Measurements from ENCODE around the gene SLC22A23.

Gene SLC22A23

GRCh38 chr6:3415490-3415889 lies 41.4 kb downstream of the SLC22A23 start:
- H3K4me1 ChIP-seq (ENCODE audit: insufficient read depth, low read length) = no peaks in the 10 kb centered on the region
- no peak overlapping the region for H3K27ac ChIP-seq (ENCODE audit: low read length)
- H3K9me3 ChIP-seq (ENCODE audit: insufficient read depth, low read length, severe bottlenecking) = no peaks in the 10 kb centered on the region
- DNase-seq = no peak
- TF ChIP-seq EZH2 (IDR thresholded peaks at IDR 0.05; ENCODE audit: borderline replicate concordance, low read depth, low read length, severe bottlenecking) = no peak
- no peak for ATAC-seq (ENCODE audit: insufficient read depth, low read depth)
- H3K4me2 ChIP-seq (ENCODE audit: insufficient read depth, low read length) = no peak overlapping the region
- no peak overlapping the region for H2AFZ ChIP-seq (ENCODE audit: low read depth, low read length)
- no peaks in the 10 kb centered on the region for H3K79me2 ChIP-seq (ENCODE audit: insufficient read depth, low read length)
- no peak overlapping the region for H3K9ac ChIP-seq (ENCODE audit: low read depth, low read length)
- H3K27me3 ChIP-seq (ENCODE audit: insufficient read depth, low read length, poor library complexity) = peaks cover 15% of the 10 kb centered on the region
- H3K36me3 ChIP-seq (ENCODE audit: insufficient read depth, low read length) = no peaks in the 10 kb centered on the region
- H4K20me1 ChIP-seq (ENCODE audit: insufficient read depth, low read length) = no peaks in the 10 kb centered on the region
- no peak overlapping the region for H3K4me3 ChIP-seq (ENCODE audit: low read depth in 1 of 2, low read length in 2 of 2)

- ATAC-seq (ENCODE audit: insufficient read depth, low read depth) (no peak), DNase-seq (no peak)
- no peaks in the 10 kb centered on the region for H4K20me1 ChIP-seq (ENCODE audit: insufficient read depth, low read length)
- H3K4me2 ChIP-seq (ENCODE audit: insufficient read depth, low read length) = no peak overlapping the region
- H3K27ac ChIP-seq (ENCODE audit: low read length) = no peak overlapping the region
- no peak overlapping the region for H3K9ac ChIP-seq (ENCODE audit: low read depth, low read length)
- H2AFZ ChIP-seq (ENCODE audit: low read depth, low read length) = no peak overlapping the region
- no peak for TF ChIP-seq CTCF (IDR thresholded peaks at IDR 0.05; ENCODE audit: borderline replicate concordance, extremely low read depth, low read length, poor library complexity, severe bottlenecking)
- no peak overlapping the region for H3K4me3 ChIP-seq (ENCODE audit: low read depth in 1 of 2, low read length in 2 of 2)
- no peaks in the 10 kb centered on the region for H3K9me3 ChIP-seq (ENCODE audit: insufficient read depth, low read length, severe bottlenecking)
- H3K27me3 ChIP-seq (ENCODE audit: insufficient read depth, low read length, poor library complexity) = peaks cover 15% of the 10 kb centered on the region
- no peaks in the 10 kb centered on the region for H3K4me1 ChIP-seq (ENCODE audit: insufficient read depth, low read length)
- no peaks in the 10 kb centered on the region for H3K36me3 ChIP-seq (ENCODE audit: insufficient read depth, low read length)
- H3K79me2 ChIP-seq (ENCODE audit: insufficient read depth, low read length) = no peaks in the 10 kb centered on the region
These were observed 41.8 kb downstream of the SLC22A23 start for GRCh38 chr6:3415082-3415453.

DNA sequence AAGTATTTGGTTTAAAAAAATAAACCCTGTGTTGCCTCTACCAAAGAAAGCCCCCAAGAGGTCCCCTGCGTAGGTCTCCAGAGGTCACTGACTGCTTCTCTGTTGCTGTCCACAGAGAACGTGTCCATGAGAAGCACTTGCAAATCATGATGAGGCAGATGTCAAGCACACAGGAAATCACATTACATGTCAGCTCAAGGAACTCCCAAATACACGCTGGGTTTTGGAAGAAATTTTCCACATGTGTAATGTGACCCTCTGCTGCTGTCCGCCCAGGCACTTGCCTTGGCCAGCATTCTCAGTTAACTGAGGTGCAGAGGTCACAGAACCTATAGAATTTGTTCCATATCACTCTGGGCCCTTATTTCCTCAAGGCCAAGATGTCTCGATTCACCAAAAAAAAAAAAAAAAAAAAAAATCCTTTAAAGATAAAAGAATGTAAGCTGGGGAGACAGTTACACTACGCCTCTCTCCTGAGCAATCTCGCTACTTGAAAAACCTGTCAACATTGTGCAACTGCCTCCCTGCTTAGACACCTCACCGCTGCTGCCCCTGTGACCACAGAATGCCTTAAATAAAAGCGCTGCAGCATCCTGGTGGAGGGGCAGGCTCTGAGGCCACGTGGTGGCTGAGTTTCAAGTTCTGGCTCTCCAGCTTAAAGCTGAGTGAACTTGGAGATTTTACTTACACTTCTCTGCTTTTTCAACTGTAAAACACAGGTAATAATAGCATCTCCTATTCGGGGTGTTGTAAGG lies 42.3 kb downstream of the SLC22A23 start:
- ATAC-seq (ENCODE audit: insufficient read depth, low read depth) = peak; percentile 70
- Histone ChIP-seq H3K4me1 (ENCODE audit: insufficient read depth, low read length) (no peaks in the 10 kb centered on the region), H3K9me3 (ENCODE audit: insufficient read depth, low read length, severe bottlenecking) (no peaks in the 10 kb centered on the region), H3K36me3 (ENCODE audit: insufficient read depth, low read length) (no peaks in the 10 kb centered on the region), H3K4me2 (ENCODE audit: insufficient read depth, low read length) (no peak overlapping the region), H3K9ac (ENCODE audit: low read depth, low read length) (no peak overlapping the region), H2AFZ (ENCODE audit: low read depth, low read length) (no peak overlapping the region), H4K20me1 (ENCODE audit: insufficient read depth, low read length) (no peaks in the 10 kb centered on the region), H3K27ac (ENCODE audit: low read length) (no peak overlapping the region), H3K4me3 (ENCODE audit: low read depth in 1 of 2, low read length in 2 of 2) (no peak overlapping the region), H3K79me2 (ENCODE audit: insufficient read depth, low read length) (no peaks in the 10 kb centered on the region), H3K27me3 (ENCODE audit: insufficient read depth, low read length, poor library complexity) (peaks cover 10% of the 10 kb centered on the region)
- peak; percentile 30 for DNase-seq
- TF ChIP-seq EZH2 (IDR thresholded peaks at IDR 0.05; ENCODE audit: borderline replicate concordance, low read depth, low read length, severe bottlenecking) (no peak), CTCF (IDR thresholded peaks at IDR 0.05; ENCODE audit: borderline replicate concordance, extremely low read depth, low read length, poor library complexity, severe bottlenecking) (no peak)

- no peak for TF ChIP-seq EZH2 (IDR thresholded peaks at IDR 0.05; ENCODE audit: borderline replicate concordance, low read depth, low read length, severe bottlenecking)
- no peak for TF ChIP-seq CTCF (IDR thresholded peaks at IDR 0.05; ENCODE audit: borderline replicate concordance, extremely low read depth, low read length, poor library complexity, severe bottlenecking)
- H3K36me3 ChIP-seq (ENCODE audit: insufficient read depth, low read length) = no peaks in the 10 kb centered on the region
- no peak for ATAC-seq (ENCODE audit: insufficient read depth, low read depth)
These were observed 43.3 kb downstream of the SLC22A23 start for GRCh38 chr6:3413592-3413991.

More at GRCh38 chr6:3413592-3413991, 43.3 kb downstream of the SLC22A23 start:
- H3K27me3 ChIP-seq (ENCODE audit: insufficient read depth, low read length, poor library complexity) = peaks cover 4% of the 10 kb centered on the region
- H3K79me2 ChIP-seq (ENCODE audit: insufficient read depth, low read length) = no peaks in the 10 kb centered on the region
- H3K4me3 ChIP-seq (ENCODE audit: low read depth in 1 of 2, low read length in 2 of 2) = no peak overlapping the region
- no peak for DNase-seq
- no peak overlapping the region for H2AFZ ChIP-seq (ENCODE audit: low read depth, low read length)
- no peak overlapping the region for H3K27ac ChIP-seq (ENCODE audit: low read length)
- H3K9ac ChIP-seq (ENCODE audit: low read depth, low read length) = no peak overlapping the region
- H3K4me2 ChIP-seq (ENCODE audit: insufficient read depth, low read length) = no peak overlapping the region
- H4K20me1 ChIP-seq (ENCODE audit: insufficient read depth, low read length) = no peaks in the 10 kb centered on the region
- no peaks in the 10 kb centered on the region for H3K9me3 ChIP-seq (ENCODE audit: insufficient read depth, low read length, severe bottlenecking)
- no peaks in the 10 kb centered on the region for H3K4me1 ChIP-seq (ENCODE audit: insufficient read depth, low read length)

All from DND-41 (cell line).